NCI-H2029 treated with DMSO at 0.1 percent for 48 hours (cell line): Measurements from ENCODE around the gene KCNAB2.

Experiments
- DNase-seq: peaks from one replicate; lab custom pipeline; 2025; lab: John Stamatoyannopoulos, UW

The KCNAB2 gene

DNA sequence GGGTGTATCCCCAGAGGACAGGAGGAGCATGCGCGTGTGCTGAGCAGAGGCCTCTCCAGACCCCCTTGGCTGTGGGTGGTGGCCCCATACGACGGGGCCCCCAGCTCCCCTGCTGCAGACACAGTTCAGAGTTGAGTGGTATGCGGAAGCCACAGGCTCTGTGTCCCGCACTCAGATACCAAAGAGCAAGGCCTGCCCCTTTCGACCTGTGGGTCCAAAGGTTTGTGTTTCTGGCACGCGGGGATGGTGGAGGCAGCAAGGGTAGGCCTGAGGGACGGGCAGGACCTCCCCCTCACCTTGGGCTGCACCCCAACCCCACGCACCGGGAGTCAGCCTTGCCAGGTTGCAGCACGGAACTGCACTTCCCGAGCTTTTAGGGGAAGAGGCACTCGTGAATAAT, at the start of gene KCNAB2:
KCNAB2 (plus strand) TSS at position 328 of the 400 bp plus-strand sequence. CDS start 5,649 bp downstream, outside the sequence.
- DNase-seq, result no peak

DNA sequence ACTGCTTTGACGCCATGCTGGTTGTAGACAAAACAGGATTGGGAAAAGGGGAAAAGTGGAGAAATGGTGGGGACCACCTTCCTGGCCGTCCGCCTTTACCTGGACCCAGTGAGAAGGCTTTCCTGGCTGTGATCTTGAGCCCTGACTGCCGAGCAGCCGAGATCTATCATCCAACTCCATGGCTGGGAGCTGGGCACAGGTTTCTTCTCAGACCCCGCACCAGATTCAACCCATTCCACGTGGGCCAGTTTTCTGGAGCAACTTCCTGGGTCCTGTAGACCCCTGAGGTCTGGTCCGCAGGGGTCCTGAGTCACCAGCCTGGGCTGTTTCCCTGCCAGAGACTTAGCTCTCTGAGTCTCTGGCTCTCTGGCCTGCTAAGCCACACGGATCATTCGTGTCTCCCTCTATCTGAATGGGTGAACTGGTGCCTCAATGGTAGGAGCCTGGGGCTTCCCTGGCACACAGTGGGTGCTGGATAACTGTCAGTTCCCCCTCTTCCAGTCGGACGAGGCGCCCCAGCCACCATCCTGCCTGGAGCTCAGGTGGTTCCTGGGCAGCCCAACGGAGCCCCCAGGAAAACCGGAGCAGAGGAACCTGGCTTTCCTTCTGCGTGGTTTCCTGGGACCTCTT, 48.9 kb upstream of the KCNAB2 start:
- no peak for DNase-seq

DNA sequence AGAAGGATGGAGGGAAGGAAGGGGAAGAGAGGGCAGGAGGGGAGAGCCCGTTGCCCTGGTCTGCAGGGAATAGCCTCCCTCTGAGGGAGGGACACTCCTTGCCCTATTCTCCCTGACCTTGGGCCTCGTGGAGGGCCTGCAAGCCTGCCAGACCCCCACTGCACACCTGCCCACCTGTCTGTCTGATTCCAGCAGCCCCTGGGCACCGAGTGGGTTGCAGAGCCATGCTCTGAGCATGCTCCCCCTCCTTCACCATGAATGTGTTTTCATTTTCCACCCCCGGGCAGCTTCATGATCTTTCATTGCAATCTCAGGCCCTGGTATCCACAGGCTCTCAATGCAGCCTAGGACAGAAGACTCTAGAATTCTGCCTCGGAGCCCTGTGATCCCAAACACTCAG, 48.4 kb upstream of the KCNAB2 start:
- no peak for DNase-seq

DNA sequence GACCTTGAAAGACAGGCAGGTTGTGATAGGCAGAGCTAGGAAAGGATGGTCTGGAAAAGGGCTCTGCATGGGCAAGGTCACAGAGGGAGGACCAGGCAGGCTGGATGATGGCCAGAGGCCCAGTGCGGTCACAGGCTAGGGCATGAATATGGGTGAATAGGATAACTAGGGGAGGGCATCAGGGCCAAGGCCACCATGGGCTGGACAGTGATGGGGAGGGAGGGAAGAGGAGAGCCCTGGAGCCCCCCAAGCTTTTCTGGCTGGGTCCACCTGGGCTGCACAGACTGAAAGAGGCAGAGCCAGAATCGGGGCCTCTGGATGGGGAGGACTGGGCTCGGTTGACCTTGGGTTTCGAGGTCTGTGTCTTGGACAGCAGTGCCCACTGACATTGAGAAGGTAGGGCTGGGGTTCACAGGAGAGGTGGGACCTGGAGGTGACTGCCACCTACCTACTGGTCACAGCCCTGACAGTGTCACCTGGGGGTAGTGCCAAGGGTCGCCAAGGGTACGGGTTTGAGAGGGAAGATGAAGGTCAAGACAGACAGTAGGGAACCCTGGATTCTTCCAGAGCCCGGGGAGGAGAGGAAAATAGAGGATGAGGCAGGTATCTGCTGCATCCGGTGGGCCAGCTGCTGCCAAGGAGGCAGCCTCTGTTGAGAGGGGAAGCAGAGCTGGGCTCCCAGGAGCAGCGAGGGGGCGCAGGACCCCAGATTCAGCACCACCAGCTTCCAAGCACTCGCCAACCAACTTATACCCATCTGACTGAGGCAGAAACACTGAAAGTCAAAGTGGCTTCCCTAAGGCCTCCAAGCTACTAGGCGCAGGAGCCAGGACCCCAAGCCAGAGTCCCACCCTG, 47.4 kb upstream of the KCNAB2 start:
- DNase-seq, result no peak

DNA sequence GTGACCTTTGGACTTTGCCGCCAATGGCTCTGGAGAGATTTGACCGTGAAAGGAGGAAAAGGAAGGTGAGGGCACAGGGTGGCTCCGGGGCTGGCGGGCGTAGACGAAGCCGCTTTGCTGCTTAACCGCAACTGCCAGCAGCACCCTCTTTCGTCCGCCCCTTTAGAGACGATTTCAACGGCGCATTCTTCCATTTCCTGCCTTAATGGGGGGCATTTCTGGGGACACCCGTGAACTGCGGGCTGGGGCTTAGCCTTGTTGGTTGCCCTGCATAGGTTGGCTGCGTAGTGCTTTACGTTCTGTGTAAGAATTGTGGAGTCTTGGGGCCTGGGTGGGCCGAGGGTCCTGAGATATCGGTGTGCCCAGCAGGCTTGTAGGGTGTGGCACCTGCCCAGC, 46.8 kb upstream of the KCNAB2 start:
- no peak for DNase-seq

DNA sequence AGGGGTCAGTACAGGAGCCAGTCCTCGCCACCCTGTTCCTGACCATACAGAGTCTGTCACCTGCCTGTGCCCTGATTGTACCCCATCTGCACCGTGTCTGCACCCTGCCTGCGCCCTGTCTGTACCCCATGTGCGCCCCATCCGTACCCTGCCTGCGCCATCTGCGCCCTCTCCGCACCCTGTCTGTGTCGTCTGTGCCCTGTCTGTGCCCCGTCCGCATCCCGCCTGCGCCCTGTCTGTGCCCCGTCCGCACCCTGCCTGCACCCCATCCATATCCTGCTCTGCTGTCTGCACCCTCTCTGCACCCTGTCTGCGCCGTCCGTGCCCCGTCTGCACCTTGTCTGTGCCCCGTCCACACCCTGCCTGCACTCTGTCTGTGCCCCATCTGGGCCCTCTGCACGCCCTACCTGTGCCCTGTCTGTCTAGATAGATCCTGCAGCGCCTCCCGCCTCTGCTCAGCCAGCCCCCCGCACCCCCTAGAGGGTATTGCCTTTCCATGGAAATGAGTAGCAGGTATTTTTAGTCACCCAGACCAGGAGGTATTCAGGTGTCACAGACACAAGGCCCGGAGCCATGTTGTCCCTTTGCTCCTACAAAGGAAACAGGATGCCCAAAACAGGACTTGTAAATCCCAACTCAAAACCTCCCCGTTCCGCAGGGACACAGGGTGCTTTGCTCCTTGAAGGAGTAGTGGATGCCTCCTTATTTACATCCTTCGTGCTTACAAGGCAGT, 45.8 kb upstream of the KCNAB2 start:
- DNase-seq, result no peak

DNA sequence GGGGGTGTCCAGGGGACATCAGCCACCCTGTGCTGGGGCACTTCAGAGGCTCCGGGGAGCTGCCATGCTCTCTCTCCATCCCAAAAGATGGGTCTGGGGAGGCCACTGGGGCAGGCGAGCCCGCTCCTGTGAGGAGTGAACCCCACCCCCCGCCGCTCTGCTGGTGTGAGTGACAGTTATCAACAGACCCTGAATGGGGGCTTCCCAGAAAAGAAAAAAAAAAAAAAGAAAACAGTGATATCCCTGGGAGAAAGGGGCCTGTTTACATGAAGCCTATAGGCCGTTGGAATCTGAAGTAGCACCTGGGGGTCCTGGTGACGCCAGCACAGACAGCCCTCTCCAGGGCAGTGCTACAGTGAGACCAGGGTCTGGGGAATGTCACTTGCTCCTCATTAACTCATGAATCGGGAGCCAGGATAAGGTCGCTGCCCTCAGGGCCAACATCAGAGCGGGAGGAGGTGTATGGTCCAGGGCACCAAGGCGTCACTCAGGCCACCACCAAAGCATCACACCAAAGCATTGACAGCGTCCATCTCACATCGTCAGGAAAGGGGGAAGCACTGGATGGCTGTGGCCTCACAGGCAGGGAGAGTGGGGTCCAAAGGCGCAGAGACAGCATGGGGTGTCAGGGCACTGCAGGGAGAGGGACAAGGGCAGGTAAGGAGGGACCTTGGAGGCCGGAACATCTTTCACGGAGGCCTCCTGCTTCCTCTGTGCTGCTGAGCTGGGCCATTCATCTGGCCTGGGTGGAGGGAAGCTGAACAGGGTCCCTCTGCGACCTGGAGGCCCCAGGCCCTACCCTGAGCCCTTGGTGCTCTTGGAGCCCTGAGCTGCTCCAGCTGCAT, 45.0 kb upstream of the KCNAB2 start:
- DNase-seq, result no peak

DNA sequence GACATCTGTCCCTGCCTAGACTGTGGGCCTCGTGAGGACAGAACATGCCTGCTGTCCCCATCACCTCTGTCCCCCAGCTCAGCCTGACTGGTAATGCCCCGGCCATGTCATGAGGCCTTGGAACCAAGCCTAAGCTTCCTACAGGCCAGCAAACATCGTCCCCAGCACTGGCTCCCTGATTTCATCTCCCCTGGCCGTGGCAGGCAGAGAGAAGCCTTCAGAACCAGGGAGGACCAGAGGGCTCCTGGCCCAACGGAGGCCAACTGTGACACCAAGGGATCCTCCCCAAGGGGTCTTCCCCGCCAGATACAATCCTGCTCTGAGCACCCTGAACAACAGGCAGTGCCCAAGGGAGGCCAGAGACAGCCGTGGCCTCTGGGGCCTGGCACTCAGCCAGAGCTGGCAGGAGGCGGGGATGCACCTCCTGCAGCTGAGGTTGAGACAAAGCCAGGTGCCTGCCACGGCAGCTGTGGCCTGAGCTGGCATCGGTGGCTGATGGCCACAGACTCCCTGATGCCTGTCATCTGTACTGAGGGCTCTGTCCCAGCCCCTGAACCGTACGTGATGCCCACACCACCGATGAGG, 43.6 kb upstream of the KCNAB2 start:
- DNase-seq, result peak; percentile 37

DNA sequence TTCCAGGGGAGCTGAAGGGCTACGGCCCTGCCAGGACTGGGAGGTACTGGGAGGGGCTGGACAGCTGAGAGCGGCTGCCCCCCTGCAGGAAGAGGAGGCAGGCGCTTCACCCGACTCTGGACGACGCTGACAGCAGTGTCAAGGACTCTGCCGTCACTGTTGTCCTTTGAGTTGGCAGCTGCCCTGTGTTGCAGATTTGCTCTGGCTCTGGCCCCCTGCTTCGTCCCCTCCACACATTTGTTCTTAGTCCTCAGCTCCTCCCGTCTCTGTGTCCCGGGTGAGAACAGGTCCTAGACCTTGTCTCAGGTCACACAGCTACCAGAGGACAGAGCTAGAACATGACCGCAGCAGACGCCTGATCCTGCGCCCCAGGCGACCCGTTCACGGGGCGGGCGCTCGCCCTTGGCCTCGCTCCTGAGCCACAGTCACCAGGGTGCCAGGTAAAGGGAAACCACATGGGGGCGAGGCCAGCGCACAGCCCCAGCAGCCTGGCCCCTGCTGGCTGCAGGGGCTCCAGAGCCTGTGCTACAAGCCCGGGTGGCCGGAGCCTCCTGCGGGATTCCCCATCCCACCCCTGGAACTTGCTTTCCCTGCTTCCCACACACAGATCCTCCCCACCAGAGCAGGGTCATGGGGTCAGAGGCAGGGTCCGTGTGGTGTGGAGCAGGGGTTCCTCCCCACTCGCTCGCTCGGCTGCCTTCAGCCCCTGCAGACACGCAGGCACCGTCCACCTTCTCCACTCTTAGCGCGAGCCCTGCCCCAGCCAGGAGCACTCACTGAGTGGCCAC, 42.8 kb upstream of the KCNAB2 start:
- no peak for DNase-seq

DNA sequence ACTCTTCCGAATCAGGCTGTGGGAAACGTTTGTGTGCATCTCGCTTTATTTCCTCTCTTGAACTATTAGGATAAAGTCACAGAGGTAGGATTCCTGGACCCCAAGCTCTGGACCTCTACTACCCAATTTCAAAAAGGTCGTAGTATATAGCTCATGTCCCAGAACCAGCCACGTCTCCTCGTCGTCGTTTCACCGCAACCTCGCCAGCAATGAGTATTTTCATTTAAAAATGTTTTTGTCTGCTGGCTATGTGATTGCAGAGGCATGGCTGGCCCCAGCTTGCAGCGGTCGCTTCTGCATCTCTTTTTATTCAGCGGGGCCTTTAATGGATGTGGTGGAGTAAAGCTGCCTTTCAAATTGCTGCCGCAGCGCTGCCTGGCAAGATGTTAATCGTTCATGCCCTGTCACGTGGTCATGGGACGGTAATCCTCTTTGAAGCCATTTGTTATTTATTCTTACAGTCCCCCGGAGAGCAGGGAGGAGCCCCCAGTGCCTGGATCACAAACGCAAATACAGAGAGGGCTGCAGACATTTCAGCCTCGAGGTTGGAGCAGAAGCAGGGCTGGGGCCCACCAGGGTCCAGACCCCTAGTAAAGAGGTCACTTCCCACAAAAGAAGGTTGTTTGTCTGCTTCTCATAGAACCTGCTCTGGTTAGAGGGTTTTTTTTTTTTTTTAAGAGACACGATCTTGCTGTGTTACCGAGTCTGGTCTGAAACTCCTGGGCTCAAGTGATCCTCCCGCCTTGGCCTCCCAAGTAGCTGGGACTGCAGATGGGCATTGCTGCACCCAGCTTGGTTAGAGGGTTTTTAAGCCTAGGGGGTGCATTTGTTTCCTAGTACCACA, 41.9 kb upstream of the KCNAB2 start:
- DNase-seq, result no peak

DNA sequence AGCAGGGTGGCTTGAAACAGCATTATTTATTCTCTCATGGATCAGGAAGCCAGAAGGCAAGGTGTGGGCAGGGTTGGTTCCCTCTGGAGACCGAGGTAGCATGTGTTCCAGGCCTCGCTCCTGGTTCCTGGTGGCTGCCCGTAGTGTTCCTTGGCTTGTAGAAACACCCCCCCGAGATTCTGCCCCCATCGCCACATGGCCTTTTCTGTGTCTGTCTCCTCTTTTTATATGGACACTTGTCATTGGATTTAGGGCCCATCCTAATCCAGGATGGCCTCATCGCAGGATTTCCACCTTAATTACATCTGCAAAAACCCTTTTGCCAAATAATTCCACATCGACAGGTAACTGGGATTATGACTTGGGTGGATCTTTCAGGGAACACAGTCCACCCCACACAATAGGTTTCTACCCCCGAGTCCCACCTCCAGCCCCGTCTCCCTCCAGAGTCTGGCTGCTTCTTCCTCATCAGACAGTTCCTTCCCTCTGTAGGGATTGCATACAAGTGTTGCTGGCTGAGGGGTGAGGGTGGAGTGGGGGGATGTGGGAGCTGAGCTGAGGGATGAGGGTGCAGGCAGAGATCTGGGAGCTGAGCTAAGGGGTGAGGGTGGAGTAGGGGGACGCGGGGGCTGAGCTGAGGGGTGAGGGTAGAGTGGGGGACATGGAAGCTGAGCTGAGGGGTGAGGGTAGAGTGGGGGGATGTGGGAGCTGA, 41.1 kb upstream of the KCNAB2 start:
- no peak for DNase-seq

DNA sequence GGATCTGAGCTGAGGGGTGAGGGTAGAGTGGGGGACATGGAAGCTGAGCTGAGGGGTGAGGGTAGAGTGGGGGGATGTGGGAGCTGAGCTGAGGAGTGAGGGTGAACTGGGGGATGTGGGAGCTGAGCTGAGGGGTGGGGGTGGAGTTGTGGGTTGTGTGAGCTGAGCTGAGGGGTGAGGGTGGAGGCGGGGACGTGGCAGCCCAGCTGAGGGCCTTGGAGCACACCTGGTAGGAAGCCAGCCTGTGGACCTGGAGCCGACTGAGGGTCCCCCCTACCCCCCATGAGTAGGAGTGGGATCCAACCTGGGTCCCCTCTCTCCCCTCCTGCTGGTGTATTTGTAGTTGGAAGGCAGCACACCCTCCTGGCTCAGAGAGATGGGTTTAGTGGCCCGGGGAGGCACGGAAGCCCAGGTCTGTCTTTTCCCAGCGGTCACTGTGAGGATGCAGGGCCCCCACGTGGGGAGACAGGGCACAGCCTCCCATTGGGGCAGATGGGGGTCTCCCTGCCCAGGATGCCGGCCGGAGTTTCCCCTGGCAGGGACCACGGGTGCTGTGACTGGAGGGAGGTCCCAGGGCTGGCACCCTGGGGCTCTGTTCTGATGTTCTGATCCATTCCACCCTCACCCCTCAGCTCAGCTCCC, 40.3 kb upstream of the KCNAB2 start:
- no peak for DNase-seq

DNA sequence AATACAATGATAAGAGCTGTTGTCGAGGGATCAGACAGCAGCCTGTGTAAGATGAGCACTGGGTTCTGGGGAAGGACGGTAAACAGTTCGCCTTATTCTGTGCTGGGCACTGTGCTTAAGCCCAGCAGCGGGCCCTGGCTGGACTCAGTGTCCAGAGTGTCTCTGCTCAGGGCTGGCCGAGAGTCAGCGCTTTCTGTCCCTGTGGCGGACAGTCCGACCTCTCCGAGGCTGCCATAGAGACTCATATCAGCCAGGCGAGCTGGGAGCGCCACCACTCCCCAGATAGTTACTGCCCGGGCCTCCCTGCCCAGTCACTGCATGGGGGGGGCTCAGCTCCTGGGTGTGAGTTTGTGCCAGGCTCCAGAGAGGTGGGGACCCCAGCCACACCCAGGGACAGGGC, 38.8 kb upstream of the KCNAB2 start:
- no peak for DNase-seq

DNA sequence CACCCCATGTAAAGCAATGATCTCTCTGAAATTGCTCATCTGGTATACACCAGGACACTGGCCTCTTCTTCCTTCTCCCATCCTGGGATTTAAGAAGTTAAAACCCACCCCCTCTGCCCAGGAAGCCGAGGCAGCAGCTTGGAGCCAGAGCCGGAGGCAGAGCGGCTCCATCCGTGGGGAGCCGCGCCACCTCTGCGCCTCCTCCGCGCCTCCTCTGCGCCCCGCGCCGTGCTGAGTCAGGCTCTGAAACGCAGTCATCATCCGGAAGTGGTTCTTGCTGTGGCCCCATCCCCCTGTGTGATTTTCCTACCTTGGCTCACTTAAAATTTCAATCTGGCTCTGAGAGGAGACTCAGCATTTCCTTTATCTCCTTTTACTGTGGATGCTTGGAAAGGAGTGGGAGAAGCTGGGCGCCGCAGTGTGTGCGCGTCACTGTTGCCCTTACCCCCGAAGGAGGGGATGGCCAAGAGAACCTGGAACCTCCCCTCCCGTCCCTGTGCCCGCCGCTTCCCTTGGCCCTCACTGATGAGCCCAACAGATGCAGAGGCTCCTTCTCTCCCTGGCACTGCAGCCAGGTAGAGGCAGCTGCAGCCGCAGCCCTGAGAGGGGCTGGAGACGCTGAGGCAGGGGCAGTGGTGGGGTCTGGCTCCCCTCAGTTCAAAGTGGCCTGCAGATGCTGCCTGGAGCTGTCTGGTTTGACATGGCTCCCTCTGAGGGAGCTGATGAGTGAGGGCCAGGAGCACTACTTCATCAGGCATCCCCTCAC, 38.2 kb upstream of the KCNAB2 start:
- DNase-seq, result no peak

DNA sequence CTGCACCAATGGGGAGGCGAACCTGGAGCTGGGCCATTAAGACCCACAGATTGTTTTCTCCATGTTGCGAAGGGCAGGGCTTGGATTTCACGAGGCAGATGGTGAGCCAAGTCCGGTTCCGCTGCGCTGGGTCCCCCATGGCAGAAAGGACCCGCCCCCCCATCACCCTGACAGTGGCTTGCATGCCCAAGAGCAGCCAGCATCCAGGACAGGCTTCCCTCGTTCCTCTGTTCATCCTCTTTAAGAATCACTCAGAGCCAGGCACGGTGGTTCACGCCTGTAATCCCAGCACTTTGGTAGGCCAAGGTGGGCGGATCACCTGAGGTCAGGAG, 37.6 kb upstream of the KCNAB2 start:
- DNase-seq, result no peak

DNA sequence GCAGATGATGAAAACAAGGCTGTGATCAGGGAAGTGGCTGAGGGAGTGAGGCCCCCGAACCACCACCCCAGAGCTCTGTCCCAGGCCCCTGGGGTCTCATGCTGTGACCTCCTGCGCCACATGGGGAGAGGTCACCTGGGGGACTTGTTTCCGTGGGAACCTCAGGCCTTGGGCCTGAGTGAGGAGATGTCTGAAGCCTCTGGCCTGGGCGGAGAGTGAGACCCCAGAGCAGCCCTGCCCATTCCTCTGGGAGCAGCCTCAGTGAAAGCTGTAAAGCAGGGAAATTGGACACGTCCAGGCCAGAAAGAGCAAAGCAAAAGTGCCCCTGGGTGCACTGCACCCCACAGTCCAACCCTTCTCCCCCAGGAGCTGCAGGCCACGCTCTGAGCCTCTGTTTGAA, 37.0 kb upstream of the KCNAB2 start:
- DNase-seq, result no peak

DNA sequence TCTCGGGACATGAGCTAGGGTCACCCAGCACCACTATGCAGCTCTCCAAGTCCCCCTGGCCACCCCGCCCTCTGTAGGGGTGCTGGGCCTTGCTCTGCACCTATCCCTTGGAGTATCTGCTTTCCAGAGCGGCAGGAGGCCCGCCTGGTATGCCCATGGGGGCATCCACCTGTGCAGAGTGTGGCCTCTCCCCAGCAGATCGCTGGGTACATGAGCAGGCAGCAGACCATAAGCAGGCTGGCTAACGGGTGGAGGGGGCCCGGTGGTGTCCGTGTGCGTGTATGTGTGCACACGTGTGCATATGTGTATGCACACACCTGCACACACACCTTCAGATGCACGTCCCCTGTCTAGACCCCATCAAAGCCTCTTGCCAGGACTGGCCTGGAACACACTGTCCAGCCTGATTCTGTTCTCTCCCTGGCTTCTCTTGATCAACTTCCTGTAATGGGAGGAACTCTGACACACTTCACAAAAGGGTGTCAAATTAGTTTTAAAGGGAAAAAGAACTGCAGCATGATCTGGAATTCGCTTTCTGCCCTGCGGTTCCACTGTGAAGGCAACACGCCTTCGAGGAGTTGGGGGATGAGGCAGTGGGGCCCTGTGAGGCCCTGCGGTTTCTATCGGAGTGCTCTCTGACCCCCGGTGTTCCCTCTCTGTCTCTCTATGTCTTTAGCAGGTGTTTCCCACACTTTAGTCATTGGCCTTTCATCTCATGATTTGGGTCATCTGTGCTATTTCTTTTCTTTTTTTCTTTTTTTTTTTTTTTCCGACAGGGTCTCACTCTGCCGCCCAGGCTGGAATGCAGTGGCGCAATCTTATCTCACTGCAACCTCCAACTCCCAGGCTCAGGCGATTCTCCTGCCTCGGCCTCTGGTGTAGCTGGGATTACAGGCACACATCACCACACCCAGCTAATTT, 36.3 kb upstream of the KCNAB2 start:
- no peak for DNase-seq
